Mesodermal cell (in vitro differentiated cells): ENCODE data around the gene SARS2. TPM values are rescaled to one million over a fixed set of nuclear protein-coding genes. Genes with fewer than 3 reads are reported as not detected.

ENCODE experiments used
- H3K27ac ChIP-seq: 2 replicates; pipeline ENCODE4 v1.7.0; 2013; ENCODE audit warnings: mild to moderate bottlenecking, low read depth, low read length, moderate library complexity; ENCODE audit not compliant: severe bottlenecking
- H3K36me3 ChIP-seq: 2 replicates; pipeline ENCODE4 v1.7.1; 2013; ENCODE audit warnings: mild to moderate bottlenecking, low read length, moderate library complexity; ENCODE audit not compliant: control insufficient read depth, insufficient read depth
- H3K4me1 ChIP-seq: one replicate; pipeline ENCODE4 v1.7.1; 2013; ENCODE audit warnings: mild to moderate bottlenecking, low read length; ENCODE audit not compliant: insufficient read depth, control insufficient read depth, poor library complexity, severe bottlenecking
- H3K4me3 ChIP-seq: 2 replicates; pipeline ENCODE4 v1.7.0; 2013; ENCODE audit warnings: low read length, control low read depth, mild to moderate bottlenecking; ENCODE audit not compliant: insufficient read depth, poor library complexity, severe bottlenecking; ENCODE audit errors: extremely low read depth
- H3K9me3 ChIP-seq: 2 replicates; pipeline ENCODE4 v1.7.1; 2013; ENCODE audit warnings: mild to moderate bottlenecking, low read length, moderate library complexity; ENCODE audit not compliant: control insufficient read depth
- WGBS, 2 experiments: methylation state at CpG; one replicate each; pipeline ENCODE4 v1.1.5; 2013; ENCODE audit warnings: missing lambda C conversion rate in 2 of 2; ENCODE audit not compliant: insufficient coverage in 2 of 2; 5-methylcytosine and 5-hydroxymethylcytosine counted together
- polyA plus RNA-seq, 2 experiments: library from polyadenylated mRNA; stranded (reverse); fragments of 50-300 nt; gene quantifications; one replicate each; pipeline ENCODE4 v1.2.3, GENCODE V29; 2013

The SARS2 gene, protein sequence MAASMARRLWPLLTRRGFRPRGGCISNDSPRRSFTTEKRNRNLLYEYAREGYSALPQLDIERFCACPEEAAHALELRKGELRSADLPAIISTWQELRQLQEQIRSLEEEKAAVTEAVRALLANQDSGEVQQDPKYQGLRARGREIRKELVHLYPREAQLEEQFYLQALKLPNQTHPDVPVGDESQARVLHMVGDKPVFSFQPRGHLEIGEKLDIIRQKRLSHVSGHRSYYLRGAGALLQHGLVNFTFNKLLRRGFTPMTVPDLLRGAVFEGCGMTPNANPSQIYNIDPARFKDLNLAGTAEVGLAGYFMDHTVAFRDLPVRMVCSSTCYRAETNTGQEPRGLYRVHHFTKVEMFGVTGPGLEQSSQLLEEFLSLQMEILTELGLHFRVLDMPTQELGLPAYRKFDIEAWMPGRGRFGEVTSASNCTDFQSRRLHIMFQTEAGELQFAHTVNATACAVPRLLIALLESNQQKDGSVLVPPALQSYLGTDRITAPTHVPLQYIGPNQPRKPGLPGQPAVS
- 36.6 TPM for polyA plus RNA-seq (2013, experiment 1 of 2)
- 24.6 TPM for polyA plus RNA-seq (2013, experiment 2 of 2)

DNA sequence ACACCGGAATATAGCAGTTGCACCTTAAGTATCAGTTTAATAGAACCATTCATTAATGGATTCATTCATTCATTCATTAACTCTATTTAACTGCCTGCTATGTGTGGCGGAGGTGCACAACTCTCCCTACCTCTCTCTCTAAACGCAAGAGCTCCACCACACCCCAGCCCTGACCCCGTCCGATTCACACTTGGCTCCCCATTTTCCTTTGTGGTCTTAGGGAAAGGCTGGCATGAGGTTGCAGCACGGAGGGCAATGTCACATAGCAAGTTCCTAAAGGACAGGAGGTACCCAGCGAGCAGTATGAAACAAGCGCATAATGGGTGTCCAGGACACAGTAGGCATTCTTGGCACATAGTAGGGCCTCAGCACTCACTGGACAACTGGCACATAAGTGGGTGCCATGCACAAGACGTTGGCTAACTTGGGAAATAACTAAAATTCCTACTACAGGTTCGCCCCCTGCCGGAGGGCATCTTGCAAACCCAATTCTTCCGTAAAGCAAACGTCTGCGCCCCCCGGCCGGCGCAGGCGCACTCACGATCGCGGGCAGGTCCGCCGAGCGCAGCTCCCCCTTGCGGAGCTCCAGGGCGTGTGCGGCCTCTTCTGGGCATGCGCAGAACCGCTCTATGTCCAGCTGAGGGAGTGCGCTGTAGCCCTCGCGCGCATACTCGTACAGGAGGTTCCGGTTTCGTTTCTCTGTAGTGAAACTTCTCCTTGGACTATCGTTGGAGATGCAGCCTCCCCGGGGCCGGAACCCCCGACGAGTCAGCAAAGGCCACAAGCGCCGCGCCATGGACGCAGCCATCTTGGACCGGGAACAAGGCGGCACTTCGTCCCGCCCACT lies at the start of gene SARS2:
Gene SARS2, minus strand, starts transcription at position 835 of the 847 bp plus-strand sequence. Its CDS starts 27 bp downstream, at position 808.
- H3K4me1 ChIP-seq, result peaks cover 4% of the 10 kb centered on the region
- H3K4me3 ChIP-seq, result peak within 1 kb of the TSS; percentile 91
- peaks cover 8% of the 10 kb centered on the region for H3K9me3 ChIP-seq
- peaks cover 48% of the 10 kb centered on the region for H3K36me3 ChIP-seq
- H3K27ac ChIP-seq, result peak within 1 kb of the TSS; percentile 93
- WGBS, 2 experiments, result 3 to 4% methylated on average over 39 to 46 of the region's 49 CpGs

DNA sequence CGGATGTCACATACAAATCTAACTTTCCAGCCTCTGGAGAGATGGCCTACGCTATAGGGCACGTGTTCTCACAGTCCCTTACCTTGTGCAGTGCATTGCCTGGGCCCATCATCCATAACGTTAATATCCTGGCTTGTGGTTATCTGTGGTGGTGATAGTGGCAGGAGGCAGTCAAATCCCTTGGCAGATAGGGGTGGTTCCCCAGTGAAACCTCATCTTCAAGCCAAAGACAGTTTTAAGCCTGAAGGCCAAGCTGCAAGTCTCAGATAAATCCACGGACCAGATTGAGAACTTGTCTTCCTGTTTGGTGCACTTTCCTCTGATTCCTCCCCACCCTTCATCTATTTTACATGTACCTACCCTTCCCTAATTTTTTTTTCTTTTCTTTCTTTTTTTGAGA lies 49.2 kb upstream of the SARS2 start:
- peaks cover 6% of the 10 kb centered on the region for H3K4me1 ChIP-seq
- WGBS, 2 experiments, result 91 to 98% methylated on average over 4 to 5 of the region's 5 CpGs
- H3K36me3 ChIP-seq, result no peaks in the 10 kb centered on the region
- no peak overlapping the region for H3K4me3 ChIP-seq
- peaks cover 11% of the 10 kb centered on the region for H3K9me3 ChIP-seq
- no peak overlapping the region for H3K27ac ChIP-seq

DNA sequence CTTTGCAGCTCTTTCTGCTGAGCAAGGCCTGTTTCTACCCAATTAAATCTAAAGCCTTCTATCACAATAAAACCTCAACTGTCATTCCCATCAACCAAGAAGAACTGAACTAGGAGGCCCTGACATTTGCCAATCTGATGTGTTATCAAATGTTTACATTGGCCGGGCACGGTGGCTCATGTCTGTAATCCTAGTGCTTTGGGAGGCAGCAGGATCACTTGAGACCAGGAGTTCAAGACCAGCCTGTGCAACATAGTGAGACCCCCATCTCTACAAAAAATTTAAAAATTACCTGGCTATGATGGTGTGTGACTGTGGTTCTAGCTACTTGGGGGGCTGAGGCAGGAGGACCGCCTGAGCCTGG lies 47.7 kb upstream of the SARS2 start:
- peaks cover 11% of the 10 kb centered on the region for H3K9me3 ChIP-seq
- H3K4me3 ChIP-seq, result no peak overlapping the region
- WGBS, 2 experiments, result 89 to 90% methylated on average over 2 to 3 of the region's 3 CpGs

DNA sequence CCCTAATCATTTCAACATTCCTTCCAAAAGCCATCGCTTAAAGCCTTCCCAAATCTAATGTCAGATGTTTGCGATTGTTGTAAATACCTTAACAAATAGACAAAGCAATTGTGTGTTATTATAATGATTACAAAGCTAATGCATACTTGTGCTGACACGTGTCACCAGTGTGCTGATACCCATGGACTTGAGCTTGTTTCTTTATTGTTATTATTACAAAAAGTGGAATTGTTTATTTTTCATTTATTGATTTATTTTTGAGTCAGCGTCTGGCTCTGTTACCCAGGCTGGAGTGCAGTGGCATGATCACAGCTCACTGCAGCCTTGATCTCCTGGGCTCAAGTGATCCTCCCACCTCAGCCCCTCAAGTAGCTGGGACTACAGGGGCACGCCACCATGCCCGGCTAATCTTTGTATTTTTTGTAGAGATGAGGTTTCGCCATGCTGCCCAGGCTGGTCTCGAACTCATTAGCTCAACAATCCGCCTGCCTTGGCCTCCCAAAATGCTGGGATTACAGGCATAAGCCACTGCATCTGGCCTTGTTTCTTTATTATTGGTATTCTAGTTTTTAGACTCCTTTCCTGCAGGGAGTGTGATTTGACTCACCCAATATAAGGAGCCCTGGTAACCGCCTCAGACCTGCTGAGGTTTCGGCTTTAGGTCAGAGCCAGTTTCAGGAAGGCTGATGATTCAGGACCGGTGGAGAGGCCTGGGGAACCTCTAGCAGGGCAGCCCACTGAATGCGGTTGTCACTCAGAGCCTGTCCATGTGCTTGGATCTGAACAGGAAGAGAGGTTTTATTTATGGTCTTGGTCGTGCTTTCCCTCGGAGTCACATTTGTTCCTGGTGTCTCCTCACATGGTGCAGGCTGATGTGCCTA lies 47.1 kb upstream of the SARS2 start:
- peaks cover 11% of the 10 kb centered on the region for H3K9me3 ChIP-seq
- 87 to 89% methylated on average over 6 to 11 of the region's 15 CpGs for WGBS, 2 experiments
- H3K4me3 ChIP-seq, result no peak overlapping the region
- peaks cover 5% of the 10 kb centered on the region for H3K36me3 ChIP-seq
- H3K4me1 ChIP-seq, result peaks cover 6% of the 10 kb centered on the region
- peak overlapping the region; percentile 32 for H3K27ac ChIP-seq

More for the DNA sequence above, 47.7 kb upstream of the SARS2 start:
- Histone ChIP-seq H3K27ac (peak overlapping the region; percentile 32), H3K4me1 (peaks cover 6% of the 10 kb centered on the region), H3K36me3 (peaks cover 4% of the 10 kb centered on the region)

DNA sequence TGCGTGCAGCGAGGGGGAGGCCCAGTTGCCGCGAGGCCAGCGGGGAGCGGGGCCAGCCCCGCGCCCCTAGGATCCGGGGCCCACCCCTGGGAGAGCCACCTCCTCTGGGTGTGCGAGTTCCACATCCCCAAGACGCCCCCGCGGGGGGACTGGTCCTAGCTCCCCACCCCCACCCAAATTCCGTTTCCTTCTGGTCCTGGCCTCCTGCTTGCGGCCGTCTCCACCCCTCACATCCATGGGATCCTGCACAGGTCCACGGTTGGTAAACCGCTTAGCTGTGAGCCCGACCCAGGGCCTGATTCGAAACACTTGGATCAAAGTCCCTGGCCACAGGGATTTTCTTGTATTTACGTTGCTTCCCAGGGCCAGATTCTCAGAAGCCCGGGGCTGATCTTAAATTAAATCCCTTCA lies 45.3 kb upstream of the SARS2 start:
- peak overlapping the region; percentile 66 for H3K27ac ChIP-seq
- peaks cover 10% of the 10 kb centered on the region for H3K36me3 ChIP-seq
- peaks cover 6% of the 10 kb centered on the region for H3K4me1 ChIP-seq
- peak overlapping the region; percentile 69 for H3K4me3 ChIP-seq
- WGBS, 2 experiments, result 2 to 3% methylated on average over 15 of the region's 22 CpGs
- peaks cover 6% of the 10 kb centered on the region for H3K9me3 ChIP-seq

DNA sequence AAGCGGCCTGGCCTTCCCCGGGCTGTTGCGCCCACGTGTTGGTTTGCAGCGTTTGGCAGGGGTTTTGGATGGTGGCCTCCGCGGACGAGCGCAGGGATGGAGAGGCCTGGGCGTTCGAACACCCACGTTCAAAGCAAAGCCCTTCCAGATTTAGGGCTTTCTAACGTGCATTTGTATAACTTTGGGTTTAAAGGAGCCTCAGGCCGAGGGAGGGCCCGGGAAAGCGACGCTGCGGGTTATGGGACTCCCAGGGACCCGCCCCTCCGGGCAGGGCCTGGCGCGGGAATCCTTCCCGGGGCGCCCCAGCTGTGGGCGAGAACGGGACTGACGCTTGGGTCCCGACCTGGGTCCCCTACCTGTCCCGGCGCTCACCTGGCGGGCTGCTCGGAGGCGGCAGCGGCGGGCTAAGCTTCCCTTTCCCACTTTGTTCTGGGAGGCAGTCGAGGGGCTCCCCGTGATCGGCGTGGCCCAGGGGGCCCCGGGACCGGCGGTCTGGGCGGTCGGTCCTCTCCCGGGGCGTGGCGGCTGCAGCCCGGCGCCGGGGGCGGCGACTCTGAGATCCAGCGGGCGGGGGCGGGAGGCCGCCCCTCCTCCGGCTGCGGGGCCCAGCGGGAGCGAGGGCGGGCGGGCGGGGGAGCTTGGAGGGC lies 44.8 kb upstream of the SARS2 start, which contains the start of gene FBXO17:
Gene FBXO17, minus strand, starts transcription at position 529 of the 647 bp plus-strand sequence. CDS start 25,423 bp downstream, outside the sequence.
- peaks cover 10% of the 10 kb centered on the region for H3K36me3 ChIP-seq
- peak within 1 kb of the TSS; percentile 69 for H3K4me3 ChIP-seq
- peaks cover under 1% of the 10 kb centered on the region for H3K9me3 ChIP-seq
- 1% methylated on average over 36 to 39 of the region's 63 CpGs for WGBS, 2 experiments
- H3K27ac ChIP-seq, result peak within 1 kb of the TSS; percentile 66
- H3K4me1 ChIP-seq, result peaks cover 6% of the 10 kb centered on the region

DNA sequence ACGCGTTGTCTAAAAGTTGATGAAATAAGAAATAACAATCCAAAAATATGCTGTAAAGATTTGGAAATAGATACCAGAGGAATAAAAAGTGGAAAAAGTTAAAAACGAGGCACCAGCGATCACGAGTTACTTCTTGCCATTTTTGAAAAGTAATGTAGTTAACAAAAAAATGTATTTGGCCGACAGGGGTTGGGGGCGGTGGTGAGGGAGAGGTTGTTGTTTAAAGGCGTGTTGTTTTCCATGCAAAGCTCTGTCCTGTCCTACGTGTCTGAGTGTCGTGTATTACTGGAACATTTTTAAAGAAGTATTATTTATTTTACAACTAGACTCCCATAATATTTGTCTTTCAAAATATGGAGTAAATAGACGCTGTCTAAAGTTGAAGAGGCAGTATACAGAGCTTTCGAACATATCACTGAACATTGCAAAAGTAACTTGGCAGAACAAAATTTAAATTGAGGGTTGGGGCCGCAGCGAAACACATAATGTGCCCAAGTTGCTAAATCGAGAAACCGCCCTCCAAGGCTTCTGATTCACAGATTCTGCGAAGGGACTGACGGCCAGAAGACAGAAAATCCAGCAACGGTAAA lies 44.2 kb upstream of the SARS2 start:
- peaks cover 6% of the 10 kb centered on the region for H3K4me1 ChIP-seq
- H3K9me3 ChIP-seq, result no peaks in the 10 kb centered on the region
- H3K27ac ChIP-seq, result no peak overlapping the region
- peak overlapping the region; percentile 69 for H3K4me3 ChIP-seq
- 23 to 25% methylated on average over 11 to 13 of the region's 19 CpGs for WGBS, 2 experiments
- peaks cover 10% of the 10 kb centered on the region for H3K36me3 ChIP-seq

DNA sequence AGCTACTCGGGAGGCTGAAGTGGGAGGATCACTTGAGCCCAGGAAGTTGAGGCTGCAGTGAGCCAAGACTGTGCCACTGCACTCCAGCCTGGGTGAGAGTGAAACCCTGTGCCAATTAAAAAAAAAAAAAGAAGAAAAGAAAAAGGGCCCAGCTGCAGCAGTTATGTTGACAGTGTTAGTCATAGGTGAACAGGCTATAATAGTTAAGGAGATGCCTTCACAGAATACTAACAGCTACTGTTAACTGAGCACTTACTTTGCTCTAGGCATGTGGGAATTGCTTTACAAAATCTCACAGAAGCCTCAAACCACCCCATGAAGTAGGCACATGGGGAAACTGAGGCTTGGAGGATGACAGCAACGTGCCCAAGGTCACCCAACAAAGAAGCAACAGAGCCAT lies 41.1 kb upstream of the SARS2 start:
- H3K27ac ChIP-seq, result no peak overlapping the region
- H3K4me1 ChIP-seq, result peaks cover 6% of the 10 kb centered on the region
- no peak overlapping the region for H3K4me3 ChIP-seq
- H3K9me3 ChIP-seq, result no peaks in the 10 kb centered on the region
- 90% methylated on average over 1 of the region's 2 CpGs; no CpG with 5 or more reads in 1 of the 2 experiments for WGBS, 2 experiments
- H3K36me3 ChIP-seq, result peaks cover 24% of the 10 kb centered on the region

DNA sequence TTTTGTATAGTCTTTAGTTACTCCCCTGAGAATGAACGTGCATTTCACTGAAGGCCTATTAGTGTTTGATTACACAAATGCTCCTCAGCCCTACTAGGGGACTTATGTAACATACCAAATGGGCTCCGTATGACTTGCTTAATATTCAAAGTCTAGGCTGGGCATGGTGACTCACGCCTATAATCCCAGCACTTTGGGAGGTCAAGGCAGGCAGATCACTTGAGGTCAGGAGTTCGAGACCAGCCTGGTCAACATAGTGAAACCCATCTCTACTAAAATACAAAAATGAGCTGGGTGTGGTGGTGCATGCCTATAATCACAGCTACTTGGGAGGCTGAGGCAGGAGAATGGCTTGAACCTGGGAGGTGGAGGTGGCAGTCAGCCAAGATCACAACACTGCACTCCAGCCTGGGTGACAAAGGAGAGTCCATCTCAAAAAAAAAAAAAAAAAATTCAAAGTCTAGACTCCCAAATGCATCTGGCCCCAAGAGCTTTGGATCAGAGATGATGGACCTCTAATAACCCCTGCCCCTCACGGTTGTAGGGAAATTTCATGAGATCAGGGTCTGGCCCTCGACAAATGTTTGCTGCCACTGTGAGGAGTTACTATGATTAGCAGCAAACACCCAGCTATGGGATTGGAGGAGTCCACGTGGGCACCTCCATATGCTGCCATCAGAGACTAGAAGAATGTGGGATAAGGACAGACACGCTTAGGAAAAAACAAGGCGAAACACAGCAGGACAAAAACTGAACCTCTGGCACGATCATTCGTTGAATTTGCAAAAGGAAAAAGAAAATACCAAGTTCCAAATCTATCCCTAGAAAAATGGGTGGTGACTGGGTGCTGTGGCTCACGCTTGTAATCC lies 40.3 kb upstream of the SARS2 start:
- 89 to 93% methylated on average over 9 to 10 of the region's 12 CpGs for WGBS, 2 experiments
- Histone ChIP-seq H3K36me3 (peaks cover 28% of the 10 kb centered on the region), H3K27ac (no peak overlapping the region), H3K9me3 (no peaks in the 10 kb centered on the region), H3K4me1 (no peaks in the 10 kb centered on the region), H3K4me3 (no peak overlapping the region)
